ENCODE data around the gene KASH5. TPM values are rescaled to one million over a fixed set of nuclear protein-coding genes. Genes with fewer than 3 reads are reported as not detected.

Gene KASH5
- total and polyA plus RNA-seq, 2 of the 13 experiments (the other 11 are each of a cell fraction or from before 2014, with no cell fraction given) = not detected

- no peak for TF ChIP-seq ZNF792 (CRISPR knock-in tag; IDR thresholded peaks at IDR 0.05)
- no peak; the same call in 1 of the 2 replicates for TF ChIP-seq ZNF451 (CRISPR knock-in tag; IDR thresholded peaks at IDR 0.05)
- TF ChIP-seq SIX4 (CRISPR knock-in tag; IDR thresholded peaks at IDR 0.05) = no peak
- TF ChIP-seq CEBPB (IDR thresholded peaks at IDR 0.05; ENCODE audit: borderline replicate concordance, low read depth, low read length) = no peak
- no peak for TF ChIP-seq ARID2 (CRISPR knock-in tag; IDR thresholded peaks at IDR 0.05; ENCODE audit: borderline replicate concordance)
- no peak for TF ChIP-seq TBX2 (CRISPR knock-in tag; IDR thresholded peaks at IDR 0.05; ENCODE audit: borderline replicate concordance)
- TF ChIP-seq NFYB (CRISPR knock-in tag; IDR thresholded peaks at IDR 0.05) = no peak
- TF ChIP-seq ZNF678 (CRISPR knock-in tag; IDR thresholded peaks at IDR 0.05) = no peak
- TF ChIP-seq PLRG1 (conservative IDR thresholded peaks at IDR 0.05) = no peak
- TF ChIP-seq ZNF331 (CRISPR knock-in tag; IDR thresholded peaks at IDR 0.05) = no peak
- no peak for TF ChIP-seq GLI4 (CRISPR knock-in tag; IDR thresholded peaks at IDR 0.05; ENCODE audit: borderline replicate concordance)
- no peak for TF ChIP-seq NFIC (IDR thresholded peaks at IDR 0.05; ENCODE audit: low read length)
- TF ChIP-seq ZSCAN20 (CRISPR knock-in tag; IDR thresholded peaks at IDR 0.05; ENCODE audit: borderline replicate concordance) = no peak
- no peak for TF ChIP-seq ZBTB37 (CRISPR knock-in tag; IDR thresholded peaks at IDR 0.05)
- TF ChIP-seq ZBTB42 (CRISPR knock-in tag; IDR thresholded peaks at IDR 0.05) = peak; percentile 29; the same call in 1 of the 2 replicates
- TF ChIP-seq ZSCAN22 (CRISPR knock-in tag; IDR thresholded peaks at IDR 0.05) = no peak
- peak; percentile 87 for TF ChIP-seq RBM22 (optimal IDR thresholded peaks at IDR 0.05; ENCODE audit: low read length)
- no peak for TF ChIP-seq XRCC5 (optimal IDR thresholded peaks at IDR 0.05; ENCODE audit: low read length)
- TF ChIP-seq RELA (CRISPR knock-in tag; IDR thresholded peaks at IDR 0.05) = no peak
- TF ChIP-seq ZNF841 (CRISPR knock-in tag; IDR thresholded peaks at IDR 0.05; ENCODE audit: borderline replicate concordance) = no peak
- TF ChIP-seq CSRNP1 (CRISPR knock-in tag; IDR thresholded peaks at IDR 0.05) = 0 out of 2 replicates have a peak, but pooled peaks have one; percentile 70
- TF ChIP-seq SAP130 (CRISPR knock-in tag; IDR thresholded peaks at IDR 0.05; ENCODE audit: low read depth) = no peak
- TF ChIP-seq CREB1 (IDR thresholded peaks at IDR 0.05) = no peak
- TF ChIP-seq CREB1 (CRISPR knock-in tag; IDR thresholded peaks at IDR 0.05) = no peak; the same call in 1 of the 2 replicates
- TF ChIP-seq ZNF770 (CRISPR knock-in tag; IDR thresholded peaks at IDR 0.05) = no peak
- no peak for TF ChIP-seq ZNF552 (CRISPR knock-in tag; IDR thresholded peaks at IDR 0.05; ENCODE audit: borderline replicate concordance)
- peak; percentile 39; the same call in 1 of the 2 replicates for TF ChIP-seq GMEB1 (CRISPR knock-in tag; IDR thresholded peaks at IDR 0.05; ENCODE audit: borderline replicate concordance)
These were observed 65.8 kb downstream of the KASH5 start (continued) for GRCh38 chr19:49453757-49454240.

Measured in HepG2 (cell line).